ENCODE results near the gene DNAH6.

Gene DNAH6

DNA sequence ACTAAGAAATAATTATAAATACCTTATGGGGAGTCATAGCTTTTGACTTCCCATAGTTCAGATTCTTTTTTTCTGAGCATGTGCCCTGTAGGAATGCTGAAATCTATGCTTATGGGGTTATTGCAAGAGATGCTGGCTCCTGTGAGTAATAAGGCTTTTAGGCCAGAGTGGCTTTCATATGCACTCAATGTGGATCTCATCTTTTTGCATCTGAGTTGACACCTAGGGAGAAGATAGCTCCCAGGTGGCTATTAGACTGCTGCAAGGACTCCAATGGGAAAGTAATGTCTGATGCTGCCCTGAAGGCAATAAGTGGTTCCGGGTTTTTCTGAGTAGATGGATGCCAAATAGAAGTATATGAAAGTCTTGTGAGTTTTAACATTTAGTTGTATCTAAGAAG is 21.0 kb downstream of the DNAH6 start:
- Histone ChIP-seq H3K4me3 (replicated peaks; ENCODE audit: low read depth, low read length) (no peak overlapping the region), H3K36me3 (ENCODE audit: control insufficient read depth, insufficient read depth, low read length) (no peaks in the 10 kb centered on the region), H3K27me3 (replicated peaks; ENCODE audit: control insufficient read depth, insufficient read depth, low read length) (no peaks in the 10 kb centered on the region)
- TF ChIP-seq CTCF (IDR thresholded peaks at IDR 0.05; ENCODE audit: insufficient read depth, low read length, poor library complexity, severe bottlenecking): no peak
- DNase-seq (ENCODE audit: extremely low read depth, insufficient read length): no peak

DNA sequence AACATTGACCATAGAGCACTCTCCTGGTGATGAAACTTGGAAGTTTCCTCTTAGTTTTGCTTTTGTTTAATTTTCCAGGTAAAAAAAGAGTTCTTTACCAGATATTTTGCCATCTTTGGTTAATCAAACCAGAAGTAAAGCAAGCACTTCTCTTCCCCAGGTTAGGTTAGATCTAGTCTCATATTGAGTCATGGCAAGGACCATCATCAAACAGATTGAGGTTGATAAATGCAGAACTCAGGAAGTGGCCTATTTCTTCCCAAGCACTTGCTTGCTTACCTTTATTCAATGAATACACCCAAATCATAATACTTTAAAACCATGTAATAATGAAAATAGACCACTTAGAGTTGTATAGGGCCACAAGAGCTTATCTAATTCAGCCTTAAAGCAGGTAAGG is 23.4 kb downstream of the DNAH6 start:
- DNase-seq (ENCODE audit: extremely low read depth, insufficient read length): no peak
- Histone ChIP-seq H3K27me3 (replicated peaks; ENCODE audit: control insufficient read depth, insufficient read depth, low read length) (no peaks in the 10 kb centered on the region), H3K36me3 (ENCODE audit: control insufficient read depth, insufficient read depth, low read length) (no peaks in the 10 kb centered on the region), H3K4me3 (replicated peaks; ENCODE audit: low read depth, low read length) (no peak overlapping the region)
- TF ChIP-seq CTCF (IDR thresholded peaks at IDR 0.05; ENCODE audit: insufficient read depth, low read length, poor library complexity, severe bottlenecking): no peak

- Histone ChIP-seq H3K4me3 (replicated peaks; ENCODE audit: low read depth, low read length) (no peak overlapping the region), H3K36me3 (ENCODE audit: control insufficient read depth, insufficient read depth, low read length) (no peaks in the 10 kb centered on the region), H3K27me3 (replicated peaks; ENCODE audit: control insufficient read depth, insufficient read depth, low read length) (no peaks in the 10 kb centered on the region; the same call in 1 of the 2 replicates)
- no peak for DNase-seq (ENCODE audit: extremely low read depth, insufficient read length)
- TF ChIP-seq CTCF (IDR thresholded peaks at IDR 0.05; ENCODE audit: insufficient read depth, low read length, poor library complexity, severe bottlenecking): no peak
Observed at GRCh38 chr2:84545005-84545404, 28.7 kb downstream of the DNAH6 start.

- no peak for DNase-seq (ENCODE audit: extremely low read depth, insufficient read length)
- TF ChIP-seq CTCF (IDR thresholded peaks at IDR 0.05; ENCODE audit: insufficient read depth, low read length, poor library complexity, severe bottlenecking): no peak
- Histone ChIP-seq H3K4me3 (replicated peaks; ENCODE audit: low read depth, low read length) (no peak overlapping the region), H3K27me3 (replicated peaks; ENCODE audit: control insufficient read depth, insufficient read depth, low read length) (no peaks in the 10 kb centered on the region; the same call in 1 of the 2 replicates), H3K36me3 (ENCODE audit: control insufficient read depth, insufficient read depth, low read length) (no peaks in the 10 kb centered on the region)
Observed at GRCh38 chr2:84546551-84546950, 30.3 kb downstream of the DNAH6 start.

DNA sequence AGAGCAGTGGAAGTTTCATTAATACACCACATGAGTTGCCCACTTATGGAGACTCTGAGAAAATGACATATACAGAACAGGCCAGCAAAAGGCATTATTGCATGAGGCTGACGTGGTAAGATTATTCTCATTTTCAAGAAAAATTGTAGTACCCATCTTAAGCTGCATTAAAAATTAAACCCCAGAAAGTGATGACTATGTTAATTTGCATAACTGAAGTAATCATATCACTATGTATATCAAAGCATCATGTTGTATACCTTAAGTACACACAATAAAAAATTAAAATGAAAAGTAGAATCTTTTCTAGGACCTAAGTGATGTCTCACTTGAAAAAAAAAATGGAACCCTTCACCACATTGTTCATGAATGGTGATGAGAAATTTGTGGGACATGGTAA is 32.0 kb downstream of the DNAH6 start:
- H3K27me3 ChIP-seq (replicated peaks; ENCODE audit: control insufficient read depth, insufficient read depth, low read length): no peaks in the 10 kb centered on the region; the same call in 1 of the 2 replicates
- no peak overlapping the region for H3K4me3 ChIP-seq (replicated peaks; ENCODE audit: low read depth, low read length)
- no peak for DNase-seq (ENCODE audit: extremely low read depth, insufficient read length)

More for the DNA sequence above, 32.0 kb downstream of the DNAH6 start:
- TF ChIP-seq CTCF (IDR thresholded peaks at IDR 0.05; ENCODE audit: insufficient read depth, low read length, poor library complexity, severe bottlenecking): no peak
- H3K36me3 ChIP-seq (ENCODE audit: control insufficient read depth, insufficient read depth, low read length): no peaks in the 10 kb centered on the region

Measured in GM06990 (cell line).